ENCODE results near the gene FAM187B. TPM values are rescaled to one million over a fixed set of nuclear protein-coding genes. Genes with fewer than 3 reads are reported as not detected.

Gene FAM187B
- total RNA-seq, 1 donor from 2014 or later = not detected

DNA sequence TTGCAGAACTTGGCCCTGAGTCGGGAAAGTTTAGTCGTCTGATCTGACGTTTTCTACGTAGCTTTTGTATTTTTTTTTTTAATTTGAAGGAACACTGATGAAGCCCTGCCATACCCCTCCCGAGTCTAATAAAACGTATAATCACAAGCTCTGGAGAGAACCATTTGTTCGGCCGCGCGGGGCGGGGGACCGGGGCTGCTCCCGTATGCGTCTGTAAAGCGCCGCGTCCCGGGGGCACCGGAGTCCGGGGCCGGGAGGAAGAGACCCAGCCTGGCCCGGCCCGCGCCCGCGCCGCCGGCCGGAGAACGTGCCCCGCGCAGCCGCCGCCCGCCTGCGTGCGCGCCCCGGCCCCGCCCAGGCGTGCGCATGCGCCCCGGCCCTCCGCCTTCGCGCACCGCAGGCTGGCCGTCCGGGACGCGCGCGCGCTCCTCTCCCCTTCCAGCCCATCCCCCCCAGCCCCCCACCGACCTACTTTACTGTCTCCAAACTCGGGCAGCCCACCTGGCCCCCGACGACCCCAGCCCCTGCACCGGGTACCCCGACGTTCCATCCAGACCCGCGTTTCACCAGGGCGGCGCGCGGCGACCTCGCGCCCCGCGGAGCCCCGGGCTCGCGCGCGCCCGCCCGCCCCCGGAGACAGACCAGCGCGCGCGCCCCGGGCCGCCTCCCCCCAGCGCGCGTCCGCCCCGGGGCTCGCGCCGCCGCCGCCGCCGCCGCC lies 39.4 kb upstream of the FAM187B start:
- H3K4me1 Mint-ChIP-seq (ENCODE audit: low read depth) = peaks cover 8% of the 10 kb centered on the region

DNA sequence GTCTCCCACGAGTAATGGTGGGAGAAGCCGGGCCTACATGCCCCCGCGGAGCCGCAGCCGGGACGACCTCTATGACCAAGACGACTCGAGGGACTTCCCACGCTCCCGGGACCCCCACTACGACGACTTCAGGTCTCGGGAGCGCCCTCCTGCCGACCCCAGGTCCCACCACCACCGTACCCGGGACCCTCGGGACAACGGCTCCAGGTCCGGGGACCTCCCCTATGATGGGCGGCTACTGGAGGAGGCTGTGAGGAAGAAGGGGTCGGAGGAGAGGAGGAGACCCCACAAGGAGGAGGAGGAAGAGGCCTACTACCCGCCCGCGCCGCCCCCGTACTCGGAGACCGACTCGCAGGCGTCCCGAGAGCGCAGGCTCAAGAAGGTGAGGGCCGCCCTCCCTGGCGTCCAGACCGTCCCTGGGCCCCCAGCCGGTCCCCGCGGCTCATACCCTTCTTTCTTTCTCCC lies 38.8 kb upstream of the FAM187B start:
- DNase-seq (ENCODE audit: low spot score) = no peak
- Mint-ChIP-seq H3K9me3 (ENCODE audit: low read depth) (no peaks in the 10 kb centered on the region), H3K36me3 (ENCODE audit: low read depth) (peaks cover 11% of the 10 kb centered on the region), H3K4me1 (ENCODE audit: low read depth) (peaks cover 8% of the 10 kb centered on the region), H3K27me3 (ENCODE audit: low read depth) (no peaks in the 10 kb centered on the region), H3K4me3 (ENCODE audit: unreplicated experiment) (peak overlapping the region; percentile 96), H3K27ac (ENCODE audit: unreplicated experiment) (peak overlapping the region; percentile 91)
- TF ChIP-seq, protein P1, sequence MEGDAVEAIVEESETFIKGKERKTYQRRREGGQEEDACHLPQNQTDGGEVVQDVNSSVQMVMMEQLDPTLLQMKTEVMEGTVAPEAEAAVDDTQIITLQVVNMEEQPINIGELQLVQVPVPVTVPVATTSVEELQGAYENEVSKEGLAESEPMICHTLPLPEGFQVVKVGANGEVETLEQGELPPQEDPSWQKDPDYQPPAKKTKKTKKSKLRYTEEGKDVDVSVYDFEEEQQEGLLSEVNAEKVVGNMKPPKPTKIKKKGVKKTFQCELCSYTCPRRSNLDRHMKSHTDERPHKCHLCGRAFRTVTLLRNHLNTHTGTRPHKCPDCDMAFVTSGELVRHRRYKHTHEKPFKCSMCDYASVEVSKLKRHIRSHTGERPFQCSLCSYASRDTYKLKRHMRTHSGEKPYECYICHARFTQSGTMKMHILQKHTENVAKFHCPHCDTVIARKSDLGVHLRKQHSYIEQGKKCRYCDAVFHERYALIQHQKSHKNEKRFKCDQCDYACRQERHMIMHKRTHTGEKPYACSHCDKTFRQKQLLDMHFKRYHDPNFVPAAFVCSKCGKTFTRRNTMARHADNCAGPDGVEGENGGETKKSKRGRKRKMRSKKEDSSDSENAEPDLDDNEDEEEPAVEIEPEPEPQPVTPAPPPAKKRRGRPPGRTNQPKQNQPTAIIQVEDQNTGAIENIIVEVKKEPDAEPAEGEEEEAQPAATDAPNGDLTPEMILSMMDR (IDR thresholded peaks at IDR 0.05) = no peak

More for the DNA sequence above, 39.4 kb upstream of the FAM187B start:
- Mint-ChIP-seq H3K27me3 (ENCODE audit: low read depth) (no peaks in the 10 kb centered on the region), H3K4me3 (ENCODE audit: unreplicated experiment) (peak overlapping the region; percentile 96), H3K9me3 (ENCODE audit: low read depth) (no peaks in the 10 kb centered on the region), H3K36me3 (ENCODE audit: low read depth) (peaks cover 11% of the 10 kb centered on the region), H3K27ac (ENCODE audit: unreplicated experiment) (peak overlapping the region; percentile 91)
- DNase-seq (ENCODE audit: low spot score) = peak; percentile 91
- TF ChIP-seq, protein P1 (IDR thresholded peaks at IDR 0.05) = no peak

DNA sequence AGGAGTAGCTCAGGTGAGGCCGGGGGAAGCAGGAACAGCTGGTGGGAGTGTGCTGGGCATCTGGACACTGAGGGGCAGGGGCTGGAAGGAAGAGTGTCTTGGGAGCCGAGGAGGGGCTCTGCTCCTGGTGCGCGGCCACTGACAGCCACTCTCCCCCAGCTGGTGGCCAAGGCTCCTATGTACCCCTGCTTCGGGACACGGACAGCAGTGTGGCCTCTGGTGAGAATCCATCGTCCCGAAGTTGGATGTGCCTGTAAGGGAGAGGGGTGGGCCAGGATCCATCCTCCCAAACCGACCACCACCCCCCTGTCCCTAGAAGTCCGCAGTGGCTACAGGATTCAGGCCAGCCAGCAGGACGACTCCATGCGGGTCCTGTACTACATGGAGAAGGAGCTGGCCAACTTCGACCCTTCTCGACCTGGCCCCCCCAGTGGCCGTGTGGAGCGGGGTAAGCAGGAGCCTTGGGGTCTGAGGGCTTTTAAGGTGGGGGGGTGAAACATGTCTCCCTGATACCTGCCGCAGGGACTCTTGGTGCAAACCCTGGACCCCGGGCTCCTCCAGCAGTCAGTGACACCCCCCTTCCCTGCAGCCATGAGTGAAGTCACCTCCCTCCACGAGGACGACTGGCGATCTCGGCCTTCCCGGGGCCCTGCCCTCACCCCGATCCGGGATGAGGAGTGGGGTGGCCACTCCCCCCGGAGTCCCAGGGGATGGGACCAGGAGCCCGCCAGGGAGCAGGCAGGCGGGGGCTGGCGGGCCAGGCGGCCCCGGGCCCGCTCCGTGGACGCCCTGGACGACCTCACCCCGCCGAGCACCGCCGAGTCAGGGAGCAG lies 38.2 kb upstream of the FAM187B start:
- no peaks in the 10 kb centered on the region for H3K9me3 Mint-ChIP-seq (ENCODE audit: low read depth)
- H3K27ac Mint-ChIP-seq (ENCODE audit: unreplicated experiment) = no peak overlapping the region
- TF ChIP-seq, protein P1 (IDR thresholded peaks at IDR 0.05) = no peak
- peak overlapping the region; percentile 96 for H3K4me3 Mint-ChIP-seq (ENCODE audit: unreplicated experiment)
- H3K27me3 Mint-ChIP-seq (ENCODE audit: low read depth) = no peaks in the 10 kb centered on the region
- H3K36me3 Mint-ChIP-seq (ENCODE audit: low read depth) = peaks cover 8% of the 10 kb centered on the region
- DNase-seq (ENCODE audit: low spot score) = peak; percentile 92
- peaks cover 8% of the 10 kb centered on the region for H3K4me1 Mint-ChIP-seq (ENCODE audit: low read depth)

DNA sequence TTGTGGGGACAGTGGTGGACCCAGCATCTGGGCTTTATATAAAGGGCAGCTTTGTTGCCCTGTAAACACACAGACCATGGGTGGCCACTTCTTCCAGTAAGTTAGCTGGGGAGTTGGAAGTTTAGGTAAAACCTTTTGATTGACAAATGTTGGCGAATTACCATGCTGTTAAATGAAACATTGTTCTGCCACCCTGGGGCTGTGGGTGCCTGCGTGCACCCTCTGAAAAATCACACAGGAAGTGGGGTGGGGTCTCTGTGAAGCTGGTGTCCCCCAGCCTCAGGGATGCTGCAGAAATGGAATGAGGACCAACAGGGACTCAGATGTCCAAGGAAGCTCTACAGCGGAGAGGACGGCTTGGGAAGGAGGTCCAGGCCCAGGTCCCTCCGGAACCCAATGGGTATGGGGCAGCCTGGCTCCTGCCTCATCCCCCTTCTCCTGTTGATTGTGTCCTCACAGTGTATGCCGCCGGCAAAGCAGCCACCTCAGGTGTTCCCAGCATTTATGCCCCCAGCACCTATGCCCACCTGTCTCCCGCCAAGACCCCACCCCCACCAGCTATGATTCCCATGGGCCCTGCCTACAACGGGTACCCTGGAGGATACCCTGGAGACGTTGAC lies 37.5 kb upstream of the FAM187B start:
- H3K4me1 Mint-ChIP-seq (ENCODE audit: low read depth) = peaks cover 8% of the 10 kb centered on the region
- peaks cover 6% of the 10 kb centered on the region for H3K36me3 Mint-ChIP-seq (ENCODE audit: low read depth)
- TF ChIP-seq, protein P1 (IDR thresholded peaks at IDR 0.05) = no peak
- no peak overlapping the region for H3K27ac Mint-ChIP-seq (ENCODE audit: unreplicated experiment)
- DNase-seq (ENCODE audit: low spot score) = peak; percentile 61
- H3K9me3 Mint-ChIP-seq (ENCODE audit: low read depth) = no peaks in the 10 kb centered on the region
- H3K4me3 Mint-ChIP-seq (ENCODE audit: unreplicated experiment) = peak overlapping the region; percentile 96
- no peaks in the 10 kb centered on the region for H3K27me3 Mint-ChIP-seq (ENCODE audit: low read depth)

All from chondrocyte (in vitro differentiated cells).